H9 (cell line): Measurements from ENCODE around the gene PACS1. TPM values are rescaled to one million over a fixed set of nuclear protein-coding genes. Genes with fewer than 3 reads are reported as not detected.

Experiments
- DNase-seq: peaks from one replicate; pipeline ENCODE4 v3.0.0-alpha.2; 2017
- H2AFZ ChIP-seq: one replicate; pipeline ENCODE4 v1.6.1; 2013; ENCODE audit warnings: mild to moderate bottlenecking, low read length, control low read depth, moderate library complexity
- H2AK5ac ChIP-seq: 2 replicates; pipeline ENCODE4 v1.6.1; 2013; ENCODE audit warnings: low read length, control low read depth, mixed read lengths; ENCODE audit not compliant: insufficient read length
- H2BK120ac ChIP-seq: one replicate; pipeline ENCODE4 v1.6.1; 2013; ENCODE audit warnings: low read depth, mild to moderate bottlenecking, low read length, control low read depth, inconsistent platforms; ENCODE audit not compliant: poor library complexity, severe bottlenecking
- H2BK12ac ChIP-seq: 2 replicates; pipeline ENCODE4 v1.6.1; 2013; ENCODE audit warnings: low read length, control low read depth, mixed read lengths, low read depth; ENCODE audit not compliant: insufficient read length
- H2BK15ac ChIP-seq: 2 replicates; pipeline ENCODE4 v1.6.1; 2013; ENCODE audit warnings: low read depth, low read length, control low read depth
- H2BK20ac ChIP-seq: one replicate; pipeline ENCODE4 v1.6.1; 2013; ENCODE audit warnings: low read depth, mild to moderate bottlenecking, low read length, control low read depth, inconsistent platforms; ENCODE audit not compliant: poor library complexity, severe bottlenecking
- H2BK5ac ChIP-seq: 2 replicates; pipeline ENCODE4 v1.6.1; 2013; ENCODE audit warnings: low read length, control low read depth, mixed read lengths; ENCODE audit not compliant: insufficient read length
- H3K14ac ChIP-seq: 2 replicates; pipeline ENCODE4 v1.6.1; 2013; ENCODE audit warnings: low read length, control low read depth; ENCODE audit not compliant: insufficient read depth
- H3K18ac ChIP-seq: 2 replicates; pipeline ENCODE4 v1.6.1; 2013; ENCODE audit warnings: low read depth, mild to moderate bottlenecking, mixed read lengths, low read length, control low read depth; ENCODE audit not compliant: insufficient read length
- H3K23ac ChIP-seq: 2 replicates; pipeline ENCODE4 v1.6.1; 2013; ENCODE audit warnings: low read length, control low read depth, mixed read lengths, low read depth; ENCODE audit not compliant: insufficient read length
- H3K23me2 ChIP-seq: 2 replicates; pipeline ENCODE4 v1.6.1; 2013; ENCODE audit warnings: low read depth, mild to moderate bottlenecking, mixed read lengths, low read length, control low read depth; ENCODE audit not compliant: insufficient read length, poor library complexity, severe bottlenecking
- H3K27ac ChIP-seq: 2 replicates; pipeline ENCODE4 v1.5.1; 2013; ENCODE audit warnings: low read length, control low read depth, mixed read lengths, low read depth; ENCODE audit not compliant: insufficient read length
- H3K27me3 ChIP-seq: 2 replicates; pipeline ENCODE4 v1.6.1; 2013; ENCODE audit warnings: low read length, control low read depth, inconsistent platforms; ENCODE audit not compliant: insufficient read depth
- H3K4ac ChIP-seq: 2 replicates; pipeline ENCODE4 v1.6.1; 2013; ENCODE audit warnings: low read depth, mild to moderate bottlenecking, control low read depth, inconsistent platforms, low read length, moderate library complexity
- H3K4me1 ChIP-seq: 2 replicates; pipeline ENCODE4 v1.6.1; 2013; ENCODE audit warnings: low read length, control low read depth, inconsistent platforms; ENCODE audit not compliant: insufficient read depth
- H3K4me2 ChIP-seq: 2 replicates; pipeline ENCODE4 v1.6.1; 2013; ENCODE audit warnings: low read length, control low read depth, mixed read lengths; ENCODE audit not compliant: insufficient read length, insufficient read depth
- H3K56ac ChIP-seq: 2 replicates; pipeline ENCODE4 v1.6.1; 2013; ENCODE audit warnings: low read depth, mild to moderate bottlenecking, mixed read lengths, low read length, control low read depth; ENCODE audit not compliant: insufficient read length
- H3K79me1 ChIP-seq: 2 replicates; pipeline ENCODE4 v1.6.1; 2013; ENCODE audit warnings: low read depth, mild to moderate bottlenecking, moderate library complexity, low read length, control low read depth, inconsistent platforms; ENCODE audit not compliant: insufficient read depth, poor library complexity, severe bottlenecking
- H3K79me2 ChIP-seq: 2 replicates; pipeline ENCODE4 v1.6.1; 2013; ENCODE audit warnings: low read length, control low read depth, inconsistent platforms; ENCODE audit not compliant: insufficient read depth
- H3K9ac ChIP-seq: 2 replicates; pipeline ENCODE4 v1.6.1; 2013; ENCODE audit warnings: low read length, control low read depth, mixed read lengths; ENCODE audit not compliant: insufficient read length; ENCODE audit errors: extremely low read depth
- H3K9me3 ChIP-seq: one replicate; pipeline ENCODE4 v1.6.1; 2013; ENCODE audit warnings: low read depth, low read length, inconsistent platforms; ENCODE audit not compliant: control insufficient read depth
- H3T11ph ChIP-seq: one replicate; pipeline ENCODE4 v1.6.1; 2013; ENCODE audit warnings: mild to moderate bottlenecking, low read length, control low read depth, inconsistent platforms
- H4K20me1 ChIP-seq: one replicate; pipeline ENCODE4 v1.6.1; 2013; ENCODE audit not compliant: control insufficient read depth, insufficient read length, insufficient read depth
- H4K5ac ChIP-seq: 2 replicates; pipeline ENCODE4 v1.6.1; 2013; ENCODE audit warnings: low read depth, mild to moderate bottlenecking, mixed read lengths, low read length, control low read depth; ENCODE audit not compliant: insufficient read length
- H4K8ac ChIP-seq: replicated peaks from 2 replicates; pipeline ENCODE4 v1.6.1; 2013; ENCODE audit warnings: low read length, control low read depth, mixed read lengths, low read depth; ENCODE audit not compliant: insufficient read length
- H4K91ac ChIP-seq: 2 replicates; pipeline ENCODE4 v1.6.1; 2013; ENCODE audit warnings: low read depth, mild to moderate bottlenecking, moderate library complexity, mixed read lengths, low read length, control low read depth; ENCODE audit not compliant: insufficient read length
- H3K27ac Mint-ChIP-seq, 3 experiments: 2 replicates in 2 of 3; 3 replicates in 1 of 3; pipeline ENCODE4 v1.8.0; 2020 to 2021; ENCODE audit warnings: mixed read lengths in 3 of 3, mild to moderate bottlenecking in 1 of 3, moderate library complexity in 1 of 3
- H3K27me3 Mint-ChIP-seq: 2 replicates; pipeline ENCODE4 v1.8.0; 2021; ENCODE audit warnings: low read depth, mild to moderate bottlenecking, moderate library complexity, mixed read lengths
- H3K36me3 Mint-ChIP-seq, 3 experiments: 2 replicates in 2 of 3; 3 replicates in 1 of 3; pipeline ENCODE4 v1.8.0; 2020 to 2021; ENCODE audit warnings: low read depth in 3 of 3, mixed read lengths in 3 of 3; ENCODE audit not compliant: insufficient read depth in 1 of 3
- H3K4me1 Mint-ChIP-seq, 2 experiments: 2 replicates each; pipeline ENCODE4 v1.8.0; 2020; ENCODE audit warnings: mixed read lengths in 2 of 2
- H3K4me3 Mint-ChIP-seq, 2 experiments: 2 replicates in 1 of 2; 3 replicates in 1 of 2; pipeline ENCODE4 v1.8.0; 2020 to 2021; ENCODE audit warnings: mild to moderate bottlenecking in 2 of 2, mixed read lengths in 2 of 2, moderate library complexity in 1 of 2
- H3K9me3 Mint-ChIP-seq, 2 experiments: 2 replicates in 1 of 2; 3 replicates in 1 of 2; pipeline ENCODE4 v1.8.0; 2020; ENCODE audit warnings: mild to moderate bottlenecking in 2 of 2, mixed read lengths in 2 of 2, moderate library complexity in 1 of 2
- CTCF ChIP-seq: fragments of 200-600 bp; sonication (generic); conservative IDR thresholded peaks from 3 replicates; pipeline ENCODE4 v1.8.0; 2021; ENCODE audit warnings: antibody characterized with exemption, mild to moderate bottlenecking
- WGBS: extraction: QIAGEN DNeasy Blood & Tissue Kit; methylation state at CpG from one replicate; pipeline ENCODE4 v1.1.7; 2013; ENCODE audit warnings: missing lambda C conversion rate, low lambda C conversion rate, mixed read lengths; ENCODE audit not compliant: insufficient read length; ENCODE audit errors: extremely low coverage; 5-methylcytosine and 5-hydroxymethylcytosine counted together
- total RNA-seq: library from RNA; stranded (reverse); gene quantifications from 2 replicates; pipeline ENCODE4 v1.2.1, GENCODE V29; 2021

PACS1 gene
- total RNA-seq, 1 experiment from 2014 or later: 35.5 TPM

- no peak overlapping the region for H3K27ac ChIP-seq
Measured at GRCh38 chr11:66150140-66150539, 80.1 kb downstream of the PACS1 start.

More at GRCh38 chr11:66150140-66150539, 80.1 kb downstream of the PACS1 start:
- DNase-seq: no peak
- no peak overlapping the region for H4K5ac ChIP-seq
- no peak overlapping the region for H3K4me3 Mint-ChIP-seq
- H3K56ac ChIP-seq: no peak overlapping the region
- no peak overlapping the region for H3K23ac ChIP-seq
- no peak overlapping the region for H3K9ac ChIP-seq
- H3K4ac ChIP-seq: no peak overlapping the region
- no peak overlapping the region for H3K18ac ChIP-seq
- H3K4me2 ChIP-seq: no peak overlapping the region
- no peak overlapping the region for H3T11ph ChIP-seq
- no peak overlapping the region for H2AK5ac ChIP-seq
- peaks cover 2% of the 10 kb centered on the region for H3K79me1 ChIP-seq
- H4K20me1 ChIP-seq: no peaks in the 10 kb centered on the region
- H4K8ac ChIP-seq: no peak overlapping the region
- no peaks in the 10 kb centered on the region for H3K9me3 ChIP-seq
- no peak overlapping the region for H4K91ac ChIP-seq
- H2BK120ac ChIP-seq: no peak overlapping the region
- H2BK12ac ChIP-seq: no peak overlapping the region
- H3K36me3 Mint-ChIP-seq: peaks cover 0 to 4% (median 0%) of the 10 kb centered on the region in 3 experiments; a peak in 1 of 7 replicates
- no peak for TF ChIP-seq CTCF
- H3K4me1 ChIP-seq: no peaks in the 10 kb centered on the region
- WGBS: 100% methylated on average over 1 of the region's 2 CpGs
- no peaks in the 10 kb centered on the region for H3K27me3 ChIP-seq
- H3K27ac Mint-ChIP-seq: no peak overlapping the region
- no peaks in the 10 kb centered on the region for H3K79me2 ChIP-seq
- no peak overlapping the region for H2AFZ ChIP-seq
- H2BK20ac ChIP-seq: no peak overlapping the region
- no peak overlapping the region for H2BK5ac ChIP-seq
- H2BK15ac ChIP-seq: no peak overlapping the region
- H3K23me2 ChIP-seq: no peaks in the 10 kb centered on the region
- no peak overlapping the region for H3K14ac ChIP-seq
- peaks cover 0 to 6% of the 10 kb centered on the region in 2 experiments; a peak in 2 of 5 replicates for H3K9me3 Mint-ChIP-seq
- H3K4me1 Mint-ChIP-seq: peaks cover 2 to 7% of the 10 kb centered on the region in 2 experiments
- H3K27me3 Mint-ChIP-seq: no peaks in the 10 kb centered on the region
